ENCODE measurements around the gene TMEM273. TPM values are rescaled to one million over a fixed set of nuclear protein-coding genes. Genes with fewer than 3 reads are reported as not detected.

Gene TMEM273
- total RNA-seq, 1 donor from 2014 or later, result 0.39 TPM

DNA sequence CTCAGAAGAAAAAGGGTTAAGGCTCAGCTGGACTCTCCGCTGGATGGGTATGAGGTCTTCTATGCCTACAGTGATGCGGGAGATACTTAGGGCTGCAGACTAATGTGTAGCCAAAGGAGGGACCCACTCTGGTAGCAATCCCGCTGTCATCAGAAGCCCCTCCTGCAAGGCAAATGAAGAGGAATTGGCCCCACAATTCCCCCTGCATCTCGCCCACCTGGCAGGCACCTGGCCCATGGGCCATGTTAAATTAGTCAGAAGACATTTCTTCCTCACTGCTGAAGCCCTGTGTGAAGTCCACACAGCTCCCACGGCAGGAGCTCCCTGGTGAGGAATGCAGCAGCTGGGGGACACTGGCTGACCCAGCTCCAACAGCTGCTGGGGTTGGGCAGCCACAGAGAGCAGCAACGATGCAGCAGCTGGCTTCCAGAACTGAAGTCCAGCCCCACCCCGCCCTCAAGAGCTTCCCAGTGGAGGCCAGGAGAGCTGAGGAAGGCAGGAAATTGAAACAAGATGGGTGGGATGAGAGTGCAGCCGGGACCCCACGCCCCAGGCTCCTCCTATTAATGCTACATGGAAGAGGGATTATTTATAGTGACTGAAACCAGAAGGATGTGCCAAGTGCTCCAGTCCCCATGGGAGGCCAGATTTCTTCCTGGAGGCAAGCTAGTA, 78.4 kb downstream of the TMEM273 start:
- TF ChIP-seq, protein P1, sequence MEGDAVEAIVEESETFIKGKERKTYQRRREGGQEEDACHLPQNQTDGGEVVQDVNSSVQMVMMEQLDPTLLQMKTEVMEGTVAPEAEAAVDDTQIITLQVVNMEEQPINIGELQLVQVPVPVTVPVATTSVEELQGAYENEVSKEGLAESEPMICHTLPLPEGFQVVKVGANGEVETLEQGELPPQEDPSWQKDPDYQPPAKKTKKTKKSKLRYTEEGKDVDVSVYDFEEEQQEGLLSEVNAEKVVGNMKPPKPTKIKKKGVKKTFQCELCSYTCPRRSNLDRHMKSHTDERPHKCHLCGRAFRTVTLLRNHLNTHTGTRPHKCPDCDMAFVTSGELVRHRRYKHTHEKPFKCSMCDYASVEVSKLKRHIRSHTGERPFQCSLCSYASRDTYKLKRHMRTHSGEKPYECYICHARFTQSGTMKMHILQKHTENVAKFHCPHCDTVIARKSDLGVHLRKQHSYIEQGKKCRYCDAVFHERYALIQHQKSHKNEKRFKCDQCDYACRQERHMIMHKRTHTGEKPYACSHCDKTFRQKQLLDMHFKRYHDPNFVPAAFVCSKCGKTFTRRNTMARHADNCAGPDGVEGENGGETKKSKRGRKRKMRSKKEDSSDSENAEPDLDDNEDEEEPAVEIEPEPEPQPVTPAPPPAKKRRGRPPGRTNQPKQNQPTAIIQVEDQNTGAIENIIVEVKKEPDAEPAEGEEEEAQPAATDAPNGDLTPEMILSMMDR (IDR thresholded peaks at IDR 0.05; ENCODE audit: partially characterized antibody, unreplicated experiment), result no peak
- H3K4me3 Mint-ChIP-seq (ENCODE audit: unreplicated experiment), result no peak overlapping the region
- peaks cover 18% of the 10 kb centered on the region for H3K4me1 Mint-ChIP-seq (ENCODE audit: low read depth, unreplicated experiment)
- no peak for DNase-seq
- peaks cover 1% of the 10 kb centered on the region for H3K9me3 Mint-ChIP-seq (ENCODE audit: unreplicated experiment)
- no peaks in the 10 kb centered on the region for H3K36me3 Mint-ChIP-seq (ENCODE audit: unreplicated experiment)
- peak overlapping the region; percentile 54 for H3K27ac Mint-ChIP-seq (ENCODE audit: unreplicated experiment)
- peaks cover 13% of the 10 kb centered on the region for H3K27me3 Mint-ChIP-seq (ENCODE audit: unreplicated experiment)

DNA sequence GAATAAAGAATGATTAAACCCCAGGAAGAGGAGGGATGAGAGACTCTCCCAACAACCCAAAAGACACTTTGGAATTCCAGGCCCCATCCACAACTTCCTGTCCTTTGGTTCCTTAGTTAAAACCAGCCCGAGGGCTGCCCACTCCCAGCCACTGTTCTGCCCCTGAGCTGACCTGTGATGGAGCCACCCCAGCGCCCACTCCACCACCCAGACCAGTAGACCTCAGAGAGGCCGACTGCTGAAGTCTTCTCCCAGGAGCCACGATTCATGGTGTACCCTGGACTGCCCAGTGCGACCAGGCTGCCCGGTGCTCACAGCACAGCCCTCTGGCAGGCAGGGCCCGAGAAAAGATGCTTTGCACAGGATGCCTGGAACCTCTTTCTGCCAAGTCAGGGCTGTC, 79.5 kb downstream of the TMEM273 start:
- Mint-ChIP-seq H3K4me3 (ENCODE audit: unreplicated experiment) (no peak overlapping the region), H3K27me3 (ENCODE audit: unreplicated experiment) (peaks cover 13% of the 10 kb centered on the region), H3K27ac (ENCODE audit: unreplicated experiment) (no peak overlapping the region), H3K9me3 (ENCODE audit: unreplicated experiment) (peaks cover 3% of the 10 kb centered on the region), H3K36me3 (ENCODE audit: unreplicated experiment) (no peaks in the 10 kb centered on the region), H3K4me1 (ENCODE audit: low read depth, unreplicated experiment) (peaks cover 18% of the 10 kb centered on the region)
- no peak for DNase-seq
- TF ChIP-seq, protein P1 (IDR thresholded peaks at IDR 0.05; ENCODE audit: partially characterized antibody, unreplicated experiment), result no peak

DNA sequence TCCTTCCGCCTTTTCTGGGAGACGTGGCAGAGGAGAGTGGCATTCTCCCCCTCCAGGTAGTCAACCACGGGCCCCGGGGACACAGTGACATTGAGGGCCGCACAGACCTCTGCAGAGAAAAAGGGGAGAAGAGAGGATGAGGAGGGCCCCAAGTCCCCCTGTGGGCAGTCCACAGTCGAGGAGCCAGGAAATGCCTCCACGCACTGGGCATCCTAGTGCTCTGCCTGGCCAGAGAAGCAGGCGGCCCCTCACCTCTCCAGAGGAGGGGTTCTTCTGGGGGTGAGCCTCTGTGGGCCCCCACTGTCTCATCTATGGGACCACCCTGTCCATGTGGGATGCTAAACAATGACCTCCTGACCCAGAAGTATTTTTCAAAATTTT, 80.3 kb downstream of the TMEM273 start:
- TF ChIP-seq, protein P1 (IDR thresholded peaks at IDR 0.05; ENCODE audit: partially characterized antibody, unreplicated experiment), result no peak
- Mint-ChIP-seq H3K27ac (ENCODE audit: unreplicated experiment) (no peak overlapping the region), H3K36me3 (ENCODE audit: unreplicated experiment) (no peaks in the 10 kb centered on the region), H3K4me1 (ENCODE audit: low read depth, unreplicated experiment) (peaks cover 18% of the 10 kb centered on the region), H3K9me3 (ENCODE audit: unreplicated experiment) (peaks cover 3% of the 10 kb centered on the region), H3K27me3 (ENCODE audit: unreplicated experiment) (peaks cover 13% of the 10 kb centered on the region), H3K4me3 (ENCODE audit: unreplicated experiment) (no peak overlapping the region)
- DNase-seq, result no peak

DNA sequence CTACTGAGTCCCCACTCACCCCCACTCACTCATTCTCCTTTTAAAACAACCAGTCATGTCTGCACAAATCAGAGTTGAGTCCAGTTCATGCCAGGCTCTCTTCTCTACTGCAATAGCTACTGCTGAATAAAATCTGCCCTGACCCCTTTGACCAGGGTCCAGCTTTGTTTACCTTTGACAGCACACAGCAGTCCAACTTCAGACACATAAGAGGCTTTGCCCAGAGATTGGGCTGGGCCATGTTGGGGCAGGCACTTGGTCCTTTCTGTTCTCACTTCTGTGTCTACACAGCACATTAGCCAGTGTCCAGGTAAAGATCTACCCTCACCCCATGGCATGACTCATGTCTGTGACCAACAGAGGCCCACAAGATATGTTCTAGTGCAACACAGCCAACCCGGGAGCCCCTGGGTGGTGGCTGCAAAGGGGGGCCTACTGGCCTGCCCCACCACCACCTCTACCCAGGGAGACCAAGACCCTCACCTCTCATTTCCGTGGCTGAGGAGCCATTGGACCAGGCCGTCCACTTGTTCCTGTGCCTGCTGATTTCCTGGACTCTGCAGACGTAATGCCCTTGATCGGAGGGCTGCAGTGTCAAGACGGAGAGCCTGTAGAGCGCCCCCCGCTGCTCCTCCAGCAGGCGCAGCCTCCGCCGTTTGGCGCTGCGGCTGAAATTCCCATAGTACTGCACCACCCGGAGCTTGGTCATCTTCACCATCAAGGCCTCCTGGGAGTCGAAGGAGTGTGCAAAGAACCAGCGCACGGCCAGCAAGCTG, 80.9 kb downstream of the TMEM273 start:
- peaks cover 13% of the 10 kb centered on the region for H3K27me3 Mint-ChIP-seq (ENCODE audit: unreplicated experiment)
- TF ChIP-seq, protein P1 (IDR thresholded peaks at IDR 0.05; ENCODE audit: partially characterized antibody, unreplicated experiment), result no peak
- DNase-seq, result no peak
- no peak overlapping the region for H3K4me3 Mint-ChIP-seq (ENCODE audit: unreplicated experiment)
- peaks cover 3% of the 10 kb centered on the region for H3K9me3 Mint-ChIP-seq (ENCODE audit: unreplicated experiment)
- H3K27ac Mint-ChIP-seq (ENCODE audit: unreplicated experiment), result no peak overlapping the region
- no peaks in the 10 kb centered on the region for H3K36me3 Mint-ChIP-seq (ENCODE audit: unreplicated experiment)
- peaks cover 18% of the 10 kb centered on the region for H3K4me1 Mint-ChIP-seq (ENCODE audit: low read depth, unreplicated experiment)

DNA sequence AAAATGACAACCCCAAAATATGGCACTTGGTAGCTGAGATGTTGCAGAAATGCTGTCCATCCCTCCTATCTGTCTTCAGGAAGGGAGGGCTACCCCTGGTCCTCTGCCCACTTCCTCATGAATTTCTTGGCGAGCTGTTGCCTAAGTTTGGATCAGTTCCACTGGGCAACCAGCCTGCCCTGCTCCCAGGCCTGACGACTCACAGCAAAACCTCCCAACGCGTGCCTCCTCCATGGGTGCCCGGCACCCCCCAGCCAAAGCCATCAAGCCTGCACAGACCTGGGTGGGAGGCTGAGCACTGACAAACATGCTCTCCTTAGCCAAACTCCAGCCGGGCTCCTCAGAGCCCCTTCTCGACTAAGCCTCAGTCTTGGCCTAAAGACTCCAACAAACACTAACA, 81.7 kb downstream of the TMEM273 start:
- H3K9me3 Mint-ChIP-seq (ENCODE audit: unreplicated experiment), result peaks cover 5% of the 10 kb centered on the region

More for the DNA sequence above, 81.7 kb downstream of the TMEM273 start:
- no peak for DNase-seq
- Mint-ChIP-seq H3K4me3 (ENCODE audit: unreplicated experiment) (no peak overlapping the region), H3K27me3 (ENCODE audit: unreplicated experiment) (peaks cover 13% of the 10 kb centered on the region), H3K36me3 (ENCODE audit: unreplicated experiment) (no peaks in the 10 kb centered on the region), H3K4me1 (ENCODE audit: low read depth, unreplicated experiment) (peaks cover 18% of the 10 kb centered on the region), H3K27ac (ENCODE audit: unreplicated experiment) (no peak overlapping the region)
- TF ChIP-seq, protein P1 (IDR thresholded peaks at IDR 0.05; ENCODE audit: partially characterized antibody, unreplicated experiment), result no peak
